OCI-LY3 (cell line): ENCODE data around the gene MPO.

Experiments
- H2AFZ ChIP-seq: fragments of 200-600, 300-600 bp; shearing (Covaris generic); 2 replicates; pipeline ENCODE4 v1.6.0; 2014; ENCODE audit warnings: antibody characterized with exemption, low read depth, low read length
- H3K27ac ChIP-seq: fragments of 200-600, 300-600 bp; sonication (generic); 2 replicates; pipeline ENCODE4 v1.5.1; 2014; ENCODE audit warnings: mild to moderate bottlenecking, low read length, moderate library complexity, mixed read lengths
- H3K27me3 ChIP-seq: fragments of 200-600, 300-600 bp; sonication (generic); 2 replicates; pipeline ENCODE4 v1.6.1; 2014; ENCODE audit warnings: low read depth, low read length, mixed read lengths
- H3K36me3 ChIP-seq: fragments of 200-600, 300-600 bp; sonication (generic); replicated peaks from 2 replicates; pipeline ENCODE3; 2014; ENCODE audit warnings: low read depth, low read length, mixed read lengths
- H3K4me1 ChIP-seq: fragments of 300-600, 200-600 bp; sonication (generic); 2 replicates; pipeline ENCODE4 v1.6.1; 2014; ENCODE audit warnings: low read length, mixed read lengths
- H3K4me2 ChIP-seq: fragments of 200-600, 300-600 bp; sonication (generic); 2 replicates; pipeline ENCODE4 v1.6.1; 2014; ENCODE audit warnings: low read length, mixed read lengths
- H3K4me3 ChIP-seq: fragments of 300-600, 200-600 bp; sonication (generic); 2 replicates; pipeline ENCODE4 v1.5.1; 2014; ENCODE audit warnings: antibody characterized with exemption, mild to moderate bottlenecking, low read length, moderate library complexity
- H3K79me2 ChIP-seq: fragments of 300-600, 200-600 bp; shearing (Covaris generic); 2 replicates; pipeline ENCODE4 v1.6.1; 2014; ENCODE audit warnings: mild to moderate bottlenecking, low read length, mixed read lengths
- H3K9ac ChIP-seq: fragments of 300-600, 200-600 bp; shearing (Covaris generic); 2 replicates; pipeline ENCODE4 v1.6.0; 2014; ENCODE audit warnings: mild to moderate bottlenecking, low read length, moderate library complexity
- H3K9me3 ChIP-seq: fragments of 200-600, 300-600 bp; shearing (Covaris generic); 2 replicates; pipeline ENCODE4 v1.6.1; 2014; ENCODE audit warnings: low read length, mixed read lengths; ENCODE audit not compliant: insufficient read depth
- H4K20me1 ChIP-seq: fragments of 200-600, 300-600 bp; sonication (generic); 2 replicates; pipeline ENCODE4 v1.6.1; 2016; ENCODE audit warnings: low read length, mixed read lengths; ENCODE audit not compliant: insufficient read depth
- EZH2phosphoT487 ChIP-seq: fragments of 200-600 bp; shearing (Covaris generic); IDR thresholded peaks from 2 replicates; pipeline ENCODE4 v1.6.1; 2018; ENCODE audit warnings: antibody characterized with exemption, mixed run types, low read depth
- TF ChIP-seq, protein P1 (sequence below): fragments of 200-600, 300-600 bp; sonication (generic); IDR thresholded peaks from 2 replicates; pipeline ENCODE4 v1.5.1; 2014; ENCODE audit warnings: antibody characterized with exemption, low read length, low read depth

Gene MPO

DNA sequence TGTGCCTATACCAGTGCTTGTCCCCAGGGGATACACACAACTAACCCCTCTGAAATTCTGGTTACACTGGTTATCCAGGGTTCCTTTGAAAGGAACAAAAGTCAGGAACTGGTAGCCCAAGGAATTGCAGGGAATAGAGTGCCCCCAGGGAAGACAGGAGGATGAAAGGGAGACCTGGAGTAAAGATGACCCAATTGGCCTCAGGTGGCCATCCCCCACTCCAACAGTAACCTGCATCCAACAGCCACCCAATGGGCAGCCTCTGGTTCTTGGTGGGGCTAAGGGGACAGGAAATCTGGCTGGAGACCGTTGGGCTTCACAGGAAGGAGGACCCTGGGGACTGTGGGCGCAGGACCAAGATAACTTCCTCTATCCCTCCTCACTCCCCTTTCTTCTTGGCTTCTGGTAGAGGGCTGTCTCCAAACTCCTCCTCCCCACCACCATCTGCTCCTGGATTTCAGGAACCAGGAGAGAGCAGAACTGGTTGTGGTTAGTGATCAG, 826 bp upstream of the MPO start:
- H3K4me3 ChIP-seq: no peak overlapping the region
- no peaks in the 10 kb centered on the region; the same call in 1 of the 2 replicates for H3K27me3 ChIP-seq
- H3K79me2 ChIP-seq: no peaks in the 10 kb centered on the region
- H3K4me2 ChIP-seq: no peak overlapping the region
- H3K9ac ChIP-seq: no peak overlapping the region
- no peaks in the 10 kb centered on the region for H3K4me1 ChIP-seq
- H4K20me1 ChIP-seq: no peaks in the 10 kb centered on the region
- no peaks in the 10 kb centered on the region for H3K9me3 ChIP-seq
- no peaks in the 10 kb centered on the region for H3K36me3 ChIP-seq
- TF ChIP-seq EZH2phosphoT487: no peak
- TF ChIP-seq, protein P1, sequence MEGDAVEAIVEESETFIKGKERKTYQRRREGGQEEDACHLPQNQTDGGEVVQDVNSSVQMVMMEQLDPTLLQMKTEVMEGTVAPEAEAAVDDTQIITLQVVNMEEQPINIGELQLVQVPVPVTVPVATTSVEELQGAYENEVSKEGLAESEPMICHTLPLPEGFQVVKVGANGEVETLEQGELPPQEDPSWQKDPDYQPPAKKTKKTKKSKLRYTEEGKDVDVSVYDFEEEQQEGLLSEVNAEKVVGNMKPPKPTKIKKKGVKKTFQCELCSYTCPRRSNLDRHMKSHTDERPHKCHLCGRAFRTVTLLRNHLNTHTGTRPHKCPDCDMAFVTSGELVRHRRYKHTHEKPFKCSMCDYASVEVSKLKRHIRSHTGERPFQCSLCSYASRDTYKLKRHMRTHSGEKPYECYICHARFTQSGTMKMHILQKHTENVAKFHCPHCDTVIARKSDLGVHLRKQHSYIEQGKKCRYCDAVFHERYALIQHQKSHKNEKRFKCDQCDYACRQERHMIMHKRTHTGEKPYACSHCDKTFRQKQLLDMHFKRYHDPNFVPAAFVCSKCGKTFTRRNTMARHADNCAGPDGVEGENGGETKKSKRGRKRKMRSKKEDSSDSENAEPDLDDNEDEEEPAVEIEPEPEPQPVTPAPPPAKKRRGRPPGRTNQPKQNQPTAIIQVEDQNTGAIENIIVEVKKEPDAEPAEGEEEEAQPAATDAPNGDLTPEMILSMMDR: no peak
- H3K27ac ChIP-seq: no peak overlapping the region
- no peak overlapping the region for H2AFZ ChIP-seq

DNA sequence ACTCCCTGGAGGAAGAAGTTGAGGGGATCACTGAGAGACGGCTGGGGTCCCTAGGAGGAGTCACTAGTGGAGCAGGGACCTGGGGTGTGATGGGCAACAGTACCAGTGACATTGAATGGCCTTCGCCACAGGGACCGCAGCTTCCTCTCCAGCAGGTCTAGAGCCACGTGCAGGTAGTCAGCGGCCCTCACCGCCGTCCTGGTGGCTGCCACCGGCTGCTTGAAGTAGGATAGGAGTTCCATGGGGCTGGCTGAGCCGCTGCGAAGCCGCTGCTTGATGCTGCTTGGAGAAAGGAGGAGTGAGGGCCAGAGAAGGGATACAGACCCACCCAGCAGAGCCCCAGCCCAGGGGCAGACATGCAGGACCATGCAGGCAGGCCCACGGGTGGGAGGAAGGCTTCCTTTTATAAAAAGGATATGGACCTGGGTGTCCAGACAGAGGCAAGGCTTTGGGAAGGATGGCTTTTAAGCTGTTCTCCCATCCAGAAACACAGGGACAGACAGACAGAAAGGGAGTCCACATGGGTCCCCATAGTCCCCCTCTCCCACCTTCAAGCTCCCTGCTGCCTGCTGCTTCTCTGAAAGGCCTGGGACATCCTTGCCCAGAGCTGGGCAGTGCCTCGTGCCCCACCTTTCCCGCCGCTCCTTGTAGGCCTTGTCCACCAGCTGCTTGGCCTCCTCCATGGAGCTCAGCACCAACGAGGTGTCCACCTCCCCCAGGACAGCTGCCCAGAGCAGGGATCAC, 827 bp downstream of the MPO start:
- TF ChIP-seq, protein P1: no peak
- TF ChIP-seq EZH2phosphoT487: no peak
- H3K4me2 ChIP-seq: no peak overlapping the region

DNA sequence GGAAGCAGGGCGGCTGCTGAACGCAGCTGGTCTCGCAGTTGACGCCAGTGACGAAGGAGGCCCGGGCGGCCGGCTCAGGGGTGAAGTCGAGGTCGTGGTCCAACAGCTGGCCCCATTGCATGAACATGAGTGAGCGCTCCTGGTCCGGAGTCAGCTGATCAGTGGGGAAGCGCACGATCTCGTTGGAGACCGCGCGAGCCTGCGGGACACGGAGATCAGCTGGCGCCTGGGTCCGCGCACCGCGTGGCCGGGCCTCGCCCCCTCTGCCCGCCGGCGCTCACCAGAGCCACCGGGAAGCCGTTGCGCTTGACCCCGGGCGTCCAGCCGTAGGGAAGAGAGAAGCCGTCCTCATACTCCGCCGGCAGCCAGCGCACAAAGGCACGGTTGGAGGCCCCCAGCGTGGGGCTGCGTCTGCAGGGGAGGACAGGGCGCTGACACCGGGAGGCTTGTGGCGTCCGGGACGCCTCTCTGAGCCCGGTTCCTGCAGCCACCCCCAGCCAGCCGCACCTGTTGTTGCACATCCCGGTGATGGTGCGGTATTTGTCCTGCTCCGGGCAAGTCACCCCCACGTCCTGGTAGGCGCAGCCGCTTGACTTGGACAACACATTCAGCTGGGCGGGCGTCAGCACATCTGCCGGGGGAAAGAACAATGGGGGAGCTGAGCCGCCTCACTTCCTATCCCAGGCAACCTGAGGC, 1.6 kb downstream of the MPO start:
- H3K4me1 ChIP-seq: no peaks in the 10 kb centered on the region
- TF ChIP-seq, protein P1: no peak
- no peak for TF ChIP-seq EZH2phosphoT487
- H3K79me2 ChIP-seq: no peaks in the 10 kb centered on the region
- no peaks in the 10 kb centered on the region for H4K20me1 ChIP-seq
- no peak overlapping the region for H3K4me3 ChIP-seq
- H3K27me3 ChIP-seq: peaks cover 9% of the 10 kb centered on the region; the same call in 1 of the 2 replicates
- no peak overlapping the region for H3K27ac ChIP-seq
- no peak overlapping the region for H3K9ac ChIP-seq
- no peak overlapping the region for H2AFZ ChIP-seq
- H3K9me3 ChIP-seq: no peaks in the 10 kb centered on the region
- H3K36me3 ChIP-seq: no peaks in the 10 kb centered on the region
- no peak overlapping the region for H3K4me2 ChIP-seq

More for the DNA sequence above, 827 bp downstream of the MPO start:
- Histone ChIP-seq H3K27me3 (peaks cover 8% of the 10 kb centered on the region; the same call in 1 of the 2 replicates), H3K27ac (no peak overlapping the region), H4K20me1 (no peaks in the 10 kb centered on the region), H2AFZ (no peak overlapping the region), H3K9ac (no peak overlapping the region), H3K4me3 (no peak overlapping the region), H3K4me1 (no peaks in the 10 kb centered on the region), H3K79me2 (no peaks in the 10 kb centered on the region), H3K36me3 (no peaks in the 10 kb centered on the region), H3K9me3 (no peaks in the 10 kb centered on the region)

DNA sequence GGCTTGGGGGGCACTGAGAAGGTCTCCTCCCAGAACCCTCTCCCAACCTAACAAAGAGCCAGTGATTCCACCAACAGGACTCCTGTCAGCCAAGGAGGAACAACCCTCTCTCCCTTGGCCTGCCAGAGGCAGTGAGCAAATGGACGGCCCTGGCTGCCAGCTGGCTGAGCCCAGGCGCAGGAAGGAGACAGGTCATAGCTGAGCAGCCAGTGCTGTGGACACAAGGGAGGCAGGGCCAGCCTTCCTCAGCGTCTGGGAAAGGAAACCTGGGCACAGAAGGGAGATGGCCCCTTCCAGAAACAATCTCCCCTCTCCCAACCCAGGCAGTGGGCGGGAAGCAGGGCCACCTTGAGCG, 2.1 kb downstream of the MPO start:
- H4K20me1 ChIP-seq: no peaks in the 10 kb centered on the region
- no peaks in the 10 kb centered on the region for H3K4me1 ChIP-seq
- peaks cover 13% of the 10 kb centered on the region for H3K27me3 ChIP-seq
- no peak overlapping the region for H2AFZ ChIP-seq
- no peaks in the 10 kb centered on the region for H3K79me2 ChIP-seq
- no peaks in the 10 kb centered on the region for H3K36me3 ChIP-seq
- H3K4me3 ChIP-seq: no peak overlapping the region
- no peak overlapping the region for H3K27ac ChIP-seq
- H3K9ac ChIP-seq: no peak overlapping the region
- H3K4me2 ChIP-seq: no peak overlapping the region
- no peak for TF ChIP-seq EZH2phosphoT487
- TF ChIP-seq, protein P1: no peak
- no peaks in the 10 kb centered on the region for H3K9me3 ChIP-seq
